ENCODE measurements around the gene KCNH2. TPM values are rescaled to one million over a fixed set of nuclear protein-coding genes. Genes with fewer than 3 reads are reported as not detected.
A peak's percentile ranks its signal among the peaks of the same experiment; 100 is the strongest.
"Not testable (repeated sequence)": the region's sequence is repeated elsewhere in the genome, so short reads cannot be mapped to it uniquely, and the experiment has no call there.

KCNH2 gene, protein sequence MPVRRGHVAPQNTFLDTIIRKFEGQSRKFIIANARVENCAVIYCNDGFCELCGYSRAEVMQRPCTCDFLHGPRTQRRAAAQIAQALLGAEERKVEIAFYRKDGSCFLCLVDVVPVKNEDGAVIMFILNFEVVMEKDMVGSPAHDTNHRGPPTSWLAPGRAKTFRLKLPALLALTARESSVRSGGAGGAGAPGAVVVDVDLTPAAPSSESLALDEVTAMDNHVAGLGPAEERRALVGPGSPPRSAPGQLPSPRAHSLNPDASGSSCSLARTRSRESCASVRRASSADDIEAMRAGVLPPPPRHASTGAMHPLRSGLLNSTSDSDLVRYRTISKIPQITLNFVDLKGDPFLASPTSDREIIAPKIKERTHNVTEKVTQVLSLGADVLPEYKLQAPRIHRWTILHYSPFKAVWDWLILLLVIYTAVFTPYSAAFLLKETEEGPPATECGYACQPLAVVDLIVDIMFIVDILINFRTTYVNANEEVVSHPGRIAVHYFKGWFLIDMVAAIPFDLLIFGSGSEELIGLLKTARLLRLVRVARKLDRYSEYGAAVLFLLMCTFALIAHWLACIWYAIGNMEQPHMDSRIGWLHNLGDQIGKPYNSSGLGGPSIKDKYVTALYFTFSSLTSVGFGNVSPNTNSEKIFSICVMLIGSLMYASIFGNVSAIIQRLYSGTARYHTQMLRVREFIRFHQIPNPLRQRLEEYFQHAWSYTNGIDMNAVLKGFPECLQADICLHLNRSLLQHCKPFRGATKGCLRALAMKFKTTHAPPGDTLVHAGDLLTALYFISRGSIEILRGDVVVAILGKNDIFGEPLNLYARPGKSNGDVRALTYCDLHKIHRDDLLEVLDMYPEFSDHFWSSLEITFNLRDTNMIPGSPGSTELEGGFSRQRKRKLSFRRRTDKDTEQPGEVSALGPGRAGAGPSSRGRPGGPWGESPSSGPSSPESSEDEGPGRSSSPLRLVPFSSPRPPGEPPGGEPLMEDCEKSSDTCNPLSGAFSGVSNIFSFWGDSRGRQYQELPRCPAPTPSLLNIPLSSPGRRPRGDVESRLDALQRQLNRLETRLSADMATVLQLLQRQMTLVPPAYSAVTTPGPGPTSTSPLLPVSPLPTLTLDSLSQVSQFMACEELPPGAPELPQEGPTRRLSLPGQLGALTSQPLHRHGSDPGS
- 0.34 and 0.47 TPM in 2 replicates for total RNA-seq (2014; rRNA removed; shearing (Covaris generic))
- polyA plus RNA-seq (2015; cell fraction: cytosol; rRNA removed) = 0.03 TPM in 1 of 2 replicates, not detected in the other
- polyA plus RNA-seq (2015; cell fraction: nucleus; rRNA removed) = not detected in 2 replicates

DNA sequence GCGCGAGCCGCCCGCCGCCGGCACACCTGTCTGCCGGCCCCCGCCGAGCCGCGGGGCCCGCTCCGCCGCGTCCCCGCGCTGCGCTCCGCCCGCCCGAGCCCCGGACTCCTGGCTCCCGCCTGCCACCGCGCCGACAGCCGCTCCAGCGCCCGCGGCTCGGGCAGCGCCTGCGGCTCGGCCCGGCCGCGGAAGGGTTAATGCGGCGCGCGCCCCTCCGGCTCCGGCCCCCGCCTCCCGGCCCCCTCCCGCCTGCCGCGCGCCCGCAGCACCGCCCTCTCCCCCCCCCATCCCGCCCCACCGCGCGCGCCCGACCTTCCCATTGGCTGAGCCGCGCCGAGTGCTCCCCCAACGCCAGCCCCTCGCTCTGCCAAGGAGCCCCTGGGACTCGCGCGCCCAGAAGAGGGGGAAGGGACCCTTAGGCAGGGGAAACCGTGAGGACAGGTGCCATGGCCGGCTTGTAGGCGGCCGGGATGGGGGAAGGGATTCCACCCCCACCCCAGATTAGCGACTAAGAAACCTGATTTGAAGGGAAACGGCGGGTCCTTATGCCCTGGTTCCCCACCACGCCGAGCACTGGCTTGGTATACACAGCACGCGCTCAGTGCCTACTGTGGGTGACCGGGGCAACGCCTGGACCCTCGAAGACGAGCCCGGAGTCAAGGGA lies at the start of gene KCNH2:
TSS of gene KCNH2 (minus strand) at position 196 of the 664 bp plus-strand sequence. CDS start 408 bp downstream, outside the sequence.
- no peak for DNase-seq (ENCODE audit: low read depth)

DNA sequence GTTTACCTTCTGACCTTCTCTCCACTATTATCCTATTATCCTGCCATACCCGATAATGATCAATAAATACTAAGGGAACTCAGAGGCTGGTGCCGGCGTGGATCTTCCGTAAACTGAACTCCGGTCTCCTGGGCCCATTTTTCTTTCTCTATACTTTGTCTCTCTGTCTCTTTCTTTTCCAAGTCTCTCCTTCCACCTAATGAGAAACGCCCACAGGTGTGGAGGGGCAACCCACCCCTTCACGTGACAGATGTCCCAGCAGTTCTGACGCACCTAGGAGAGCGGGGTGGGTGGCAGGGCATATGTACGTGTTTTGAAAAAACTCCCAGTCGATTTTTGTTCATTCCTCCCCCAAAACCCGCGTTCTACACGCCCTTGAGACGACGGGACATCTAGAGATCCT lies 49.6 kb upstream of the KCNH2 start:
- not testable (repeated sequence) for DNase-seq (ENCODE audit: low read depth)

DNA sequence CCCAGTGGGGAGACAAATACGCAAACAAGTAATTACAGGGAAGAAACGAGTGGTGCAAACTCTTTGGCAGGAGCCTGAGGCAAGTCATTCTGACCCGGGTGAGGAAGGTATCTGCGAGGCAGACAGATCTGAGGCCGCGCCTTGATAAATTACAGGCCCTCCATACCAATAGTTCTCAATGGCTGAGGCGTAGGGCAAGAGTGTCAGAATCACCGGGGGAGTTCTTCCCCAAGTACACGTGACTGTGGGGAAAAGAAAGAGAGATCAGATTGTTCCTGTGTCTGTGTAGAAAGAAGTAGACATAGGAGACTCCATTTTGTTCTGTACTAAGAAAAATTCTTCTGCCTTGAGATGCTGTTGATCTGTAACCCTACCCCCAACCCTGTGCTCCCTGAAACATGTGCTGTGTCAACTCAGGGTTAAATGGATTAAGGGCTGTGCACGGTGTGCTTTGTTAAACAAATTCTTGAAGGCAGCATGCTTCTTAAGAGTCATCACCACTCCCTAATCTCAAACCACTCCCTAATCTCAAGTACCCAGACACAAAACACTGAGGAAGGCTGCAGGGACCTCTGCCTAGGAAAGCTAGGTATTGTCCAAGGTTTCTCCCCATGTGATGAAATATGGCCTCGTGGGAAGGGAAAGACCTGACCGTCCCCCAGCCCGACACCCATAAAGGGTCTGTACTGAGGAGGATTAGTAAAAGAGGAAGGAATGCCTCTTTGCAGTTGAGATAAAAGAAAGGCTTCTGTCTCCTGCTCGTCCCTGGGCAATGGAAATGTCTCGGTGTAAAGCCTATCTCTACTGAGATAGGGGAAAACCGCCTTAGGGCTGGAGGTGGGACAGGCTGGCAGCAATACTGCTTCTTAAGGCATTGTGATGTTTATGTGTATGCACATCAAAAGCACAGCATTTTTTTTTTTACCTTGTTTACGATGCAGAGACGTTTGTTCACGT lies 48.9 kb upstream of the KCNH2 start:
- not testable (repeated sequence) for DNase-seq (ENCODE audit: low read depth)

DNA sequence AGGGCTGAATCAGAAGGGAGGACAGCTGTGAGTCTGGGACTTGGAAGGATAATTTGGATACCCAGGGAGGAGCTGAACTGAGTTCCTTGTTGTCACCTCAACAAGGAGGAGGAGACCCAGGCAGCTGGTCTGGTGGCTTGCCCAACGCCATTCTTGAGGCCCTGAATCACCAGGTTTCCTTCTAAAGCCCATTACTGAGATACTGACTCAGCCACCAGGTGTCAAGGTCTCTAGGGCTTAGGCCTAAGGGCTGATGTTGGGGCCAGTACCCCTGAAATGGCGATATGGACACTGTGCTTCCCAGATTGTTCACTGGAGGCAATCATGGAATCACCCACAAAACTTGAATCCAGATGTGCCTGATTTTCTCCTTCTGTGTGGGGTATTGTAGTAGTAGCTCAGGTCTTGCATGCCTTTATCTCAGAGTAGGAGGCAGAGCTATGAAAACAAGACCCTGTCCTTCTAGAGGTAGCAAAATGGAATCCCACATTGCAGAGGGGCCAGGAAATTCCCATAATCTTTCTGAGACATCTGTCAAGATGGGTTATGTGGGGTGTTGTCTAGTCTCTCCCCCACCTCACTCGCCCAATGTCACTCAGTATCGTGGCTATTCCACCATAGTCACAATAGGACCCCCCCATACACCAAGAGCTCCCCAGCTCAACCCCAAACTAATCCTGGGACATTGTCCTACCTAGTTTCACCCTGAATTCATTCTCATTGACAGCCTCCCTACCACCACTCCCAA lies 48.0 kb upstream of the KCNH2 start:
- peak; percentile 63 for DNase-seq (ENCODE audit: low read depth)

DNA sequence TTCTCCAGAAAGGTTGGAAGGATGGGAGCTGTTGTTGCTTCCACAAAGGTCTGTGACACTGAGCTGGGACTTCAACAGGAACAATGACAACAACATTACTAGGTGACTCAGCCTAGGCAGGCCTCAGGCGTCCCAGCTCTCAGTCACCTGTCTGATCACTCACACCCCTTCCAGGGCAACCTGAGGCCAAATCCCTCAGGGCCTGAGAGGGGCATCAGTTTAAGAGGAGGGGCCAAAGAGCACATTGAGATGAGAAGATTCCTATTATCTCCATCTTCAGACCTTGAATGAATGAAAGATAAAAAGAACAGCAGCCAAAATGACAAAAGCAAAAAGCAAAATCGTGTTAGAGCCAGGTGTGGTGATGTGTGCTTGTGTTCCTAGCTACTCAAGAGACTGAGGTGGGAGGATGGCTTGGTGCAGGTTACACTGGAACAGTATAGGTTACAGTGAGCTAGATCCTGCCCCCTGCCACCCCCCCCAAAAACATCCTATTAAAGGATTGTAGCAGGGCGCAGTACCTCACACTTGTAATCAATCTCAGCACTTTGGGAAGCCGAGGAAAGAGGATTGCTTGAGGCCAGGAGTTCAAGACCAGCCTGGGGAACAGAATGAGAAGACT lies 46.4 kb upstream of the KCNH2 start, which contains the start of gene ATG9B:
TSS of gene ATG9B (minus strand) at position 60 of the 622 bp plus-strand sequence. CDS start 71 bp downstream, outside the sequence.
- DNase-seq (ENCODE audit: low read depth) = no peak

DNA sequence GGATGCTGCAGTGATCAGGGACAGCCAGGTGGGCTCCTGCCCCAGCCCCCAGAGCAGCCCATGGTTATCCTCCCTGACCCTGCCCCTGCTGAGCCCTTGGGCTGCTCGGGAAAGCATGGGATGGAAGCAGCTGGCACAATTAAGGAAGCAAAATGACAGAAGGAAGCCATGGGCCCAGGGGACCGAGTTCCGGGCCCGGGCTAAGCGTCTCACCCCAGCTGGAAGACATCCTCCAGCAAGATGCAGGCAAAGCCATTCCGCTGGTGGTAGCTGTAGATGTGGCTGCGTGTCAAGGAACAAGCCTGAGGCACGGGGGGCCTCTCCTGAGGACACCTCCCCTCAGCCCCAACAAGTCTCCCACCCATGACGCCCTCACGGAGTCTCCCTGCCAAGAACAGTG lies 45.1 kb upstream of the KCNH2 start:
- DNase-seq (ENCODE audit: low read depth) = no peak

DNA sequence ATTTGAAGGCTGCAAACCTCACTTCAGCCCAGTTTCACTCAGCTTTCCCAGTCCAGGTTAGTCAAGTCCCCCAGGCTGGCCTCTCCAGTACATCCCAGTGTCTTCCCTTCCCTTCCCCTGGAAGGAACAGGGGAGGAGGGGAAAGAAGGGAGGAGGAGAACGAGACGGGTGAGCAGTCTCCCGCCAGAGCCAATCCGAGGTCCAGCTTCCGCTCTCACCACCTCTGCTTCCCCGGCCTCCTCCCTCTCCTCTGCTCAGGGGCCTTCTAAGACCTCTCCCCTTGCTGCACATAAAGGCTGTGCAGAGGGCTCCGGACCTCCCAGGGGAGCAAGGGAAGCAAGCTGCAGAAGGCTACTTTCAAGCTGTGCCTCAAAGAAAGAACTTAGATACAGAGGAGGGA lies 42.1 kb upstream of the KCNH2 start:
- DNase-seq (ENCODE audit: low read depth) = no peak

DNA sequence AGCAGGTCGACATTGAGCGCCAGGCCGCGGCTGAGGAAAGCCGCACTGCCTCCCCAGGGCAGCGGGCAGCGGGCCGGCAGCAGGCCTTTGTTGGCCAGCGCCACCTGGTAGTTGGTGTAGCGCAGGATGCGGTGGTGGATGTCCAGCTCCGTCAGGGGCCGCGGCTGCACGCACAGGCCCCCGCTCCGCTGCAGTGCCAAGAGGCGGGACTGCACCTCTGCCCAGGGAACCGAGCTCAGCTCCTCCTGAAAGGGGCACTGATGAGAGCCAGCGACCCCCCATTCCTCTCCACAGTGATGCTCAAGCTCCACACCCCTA lies 41.0 kb upstream of the KCNH2 start:
- DNase-seq (ENCODE audit: low read depth) = no peak

DNA sequence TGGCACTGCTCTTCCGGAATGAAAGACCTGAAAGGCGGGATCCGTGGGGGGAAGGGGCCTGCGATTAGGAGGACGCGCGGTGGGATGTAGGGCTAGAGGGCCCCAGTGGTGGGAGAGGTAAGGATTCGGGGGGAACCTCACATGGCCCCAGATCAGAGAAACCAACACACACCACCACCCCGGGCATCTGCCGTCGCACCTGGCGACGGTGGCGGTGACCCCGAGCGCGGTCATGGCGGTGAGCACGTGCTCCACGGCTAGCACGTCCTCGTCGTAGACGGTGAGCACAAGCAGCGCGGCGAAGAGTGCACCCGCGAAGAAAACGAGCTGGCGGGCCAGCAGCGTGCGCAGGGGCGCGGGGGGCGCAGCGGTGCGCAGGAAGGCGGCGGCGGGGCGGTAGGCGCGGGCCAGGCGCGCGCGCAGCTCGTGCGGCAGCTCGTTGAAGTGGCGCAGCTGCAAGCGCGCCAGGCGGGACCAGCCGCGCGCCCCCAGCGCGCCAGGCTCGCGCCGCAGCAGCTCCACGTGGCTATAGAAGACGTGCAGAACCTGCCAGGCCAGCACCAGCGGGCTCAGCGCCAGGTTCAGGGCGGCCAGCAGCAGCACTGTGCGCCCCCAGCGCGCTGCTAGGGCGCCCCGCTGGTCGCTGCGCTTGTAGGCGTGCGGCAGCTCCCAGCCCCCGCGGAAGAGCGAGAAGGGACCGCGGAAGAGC lies 40.5 kb upstream of the KCNH2 start:
- no peak for DNase-seq (ENCODE audit: low read depth)

DNA sequence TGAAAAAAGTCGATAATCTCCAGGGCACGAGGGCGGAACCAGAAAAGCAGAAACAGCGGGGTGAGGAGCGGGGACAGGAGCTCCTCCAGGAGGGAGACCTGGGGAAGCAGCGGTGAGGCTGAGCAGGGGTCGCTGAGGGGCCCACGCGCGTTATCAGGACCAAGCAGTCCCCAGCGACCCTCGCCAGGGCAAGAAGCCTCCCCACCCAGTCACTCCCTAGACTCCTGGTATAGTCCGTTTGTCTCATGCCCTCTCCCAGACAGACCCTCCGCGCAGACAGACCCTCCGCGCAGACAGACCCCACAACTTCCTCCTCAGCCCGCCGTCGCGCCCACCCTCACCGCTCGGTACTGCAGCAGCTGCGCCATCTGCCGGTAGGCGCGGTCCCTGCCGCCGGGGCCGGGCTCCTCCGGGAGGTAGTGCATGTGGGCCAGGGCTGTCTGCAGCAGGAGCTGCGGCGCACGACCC lies 39.9 kb upstream of the KCNH2 start:
- DNase-seq (ENCODE audit: low read depth) = peak; percentile 47

DNA sequence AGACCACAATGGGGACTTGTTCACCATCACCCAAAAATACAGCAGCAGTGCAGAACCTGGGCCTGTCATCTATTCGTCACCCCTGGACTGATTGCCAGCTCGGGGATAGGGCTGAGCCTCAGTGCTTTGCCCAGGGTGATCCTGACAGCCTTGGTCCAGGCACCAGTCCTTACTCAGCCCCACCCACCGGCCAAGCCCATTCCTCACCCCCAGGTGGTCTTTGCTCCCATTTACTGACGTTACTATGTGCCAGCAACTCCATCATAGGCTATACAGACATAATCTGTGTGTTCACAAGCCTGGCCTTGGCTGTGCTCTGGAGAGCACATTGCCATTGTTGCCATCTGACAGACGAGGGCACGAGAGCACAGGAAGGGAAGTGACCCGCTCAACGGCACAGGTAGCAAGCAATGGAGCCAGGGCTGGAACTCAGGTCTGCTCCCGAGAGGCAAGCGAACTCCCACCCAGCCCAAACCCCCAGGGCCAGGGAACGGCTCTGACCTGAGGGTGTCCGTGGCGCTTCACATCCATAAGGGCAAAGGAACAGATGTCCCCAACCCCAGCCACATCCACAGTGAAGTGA lies 39.3 kb upstream of the KCNH2 start:
- DNase-seq (ENCODE audit: low read depth) = no peak

DNA sequence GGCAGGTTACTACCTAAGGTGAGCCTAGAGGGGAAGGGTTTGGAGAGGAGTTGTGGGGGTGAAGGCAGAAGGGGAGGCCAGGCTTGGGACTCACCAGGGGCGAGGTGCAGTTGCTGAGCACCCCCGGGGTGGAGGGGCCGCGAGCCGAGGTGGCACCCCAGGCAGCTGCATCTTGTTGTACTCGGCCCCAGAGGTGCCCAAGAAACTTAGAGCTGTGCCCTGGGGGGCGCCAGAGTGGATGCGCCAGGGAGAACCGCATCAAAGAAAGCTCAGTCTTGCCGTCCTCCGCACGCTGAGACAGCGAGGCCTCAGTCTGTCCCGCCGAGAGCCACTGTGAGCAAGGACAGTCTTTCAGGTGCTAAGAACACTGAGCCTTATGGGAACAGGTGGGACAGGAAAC lies 38.8 kb upstream of the KCNH2 start:
- DNase-seq (ENCODE audit: low read depth) = no peak

DNA sequence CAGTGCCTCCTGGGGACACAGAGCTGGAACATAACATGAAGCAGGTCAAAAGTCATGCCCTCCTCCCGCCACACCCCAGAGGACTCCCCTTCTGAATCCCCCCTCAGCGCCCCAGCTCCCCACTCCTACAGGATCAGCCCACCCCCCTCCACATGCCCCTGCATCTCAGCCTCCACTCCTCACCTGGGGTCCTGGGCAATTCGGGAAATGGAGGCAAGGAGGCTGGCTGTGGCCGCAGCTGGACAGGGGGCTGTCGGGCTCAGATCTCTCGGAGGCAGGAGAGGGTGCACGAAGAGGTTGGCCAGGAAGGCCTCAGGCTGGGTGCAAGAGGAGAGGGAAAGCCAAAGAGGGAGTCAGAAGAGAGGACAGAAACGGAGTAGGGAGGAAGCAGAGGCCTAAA lies 38.4 kb upstream of the KCNH2 start:
- DNase-seq (ENCODE audit: low read depth) = no peak

DNA sequence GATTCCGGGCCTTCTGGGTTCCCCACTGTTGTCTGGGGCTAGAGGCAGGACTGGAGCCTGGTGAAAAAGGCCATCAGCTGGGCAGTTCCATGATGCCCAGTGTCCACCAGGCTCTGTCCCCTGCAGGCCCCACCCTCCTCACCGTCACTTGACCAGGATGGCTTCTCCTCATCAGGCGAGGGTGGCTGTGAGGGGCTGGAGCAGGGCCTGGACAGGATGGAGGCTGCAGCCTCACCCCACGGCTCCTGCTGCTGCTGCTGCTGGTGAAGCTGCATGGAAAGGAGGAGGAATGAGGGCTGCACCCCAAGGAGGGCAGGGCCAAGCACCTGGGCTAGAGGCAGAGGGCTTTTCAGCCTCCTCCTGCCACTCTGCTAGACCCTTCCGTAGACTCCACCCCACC lies 37.8 kb upstream of the KCNH2 start:
- DNase-seq (ENCODE audit: low read depth) = no peak

DNA sequence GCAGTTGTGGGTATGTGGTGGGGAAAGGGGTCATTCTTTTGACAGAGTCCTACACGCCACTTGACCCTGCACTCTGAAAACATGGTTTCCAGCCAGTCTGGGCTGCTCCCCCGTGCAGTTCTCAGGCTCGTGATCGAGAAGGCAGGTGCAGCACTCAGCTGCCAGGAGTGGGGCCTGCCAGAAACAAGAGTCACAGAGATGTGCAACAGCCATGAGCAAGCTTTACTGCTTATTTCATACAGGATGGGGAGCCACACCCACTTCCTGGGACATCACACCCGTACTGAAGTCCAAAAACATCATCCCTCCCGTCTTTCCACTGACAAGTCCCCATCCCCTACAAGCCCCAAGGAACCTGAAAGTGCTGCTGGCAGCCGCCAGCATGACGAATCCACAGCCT lies 36.8 kb upstream of the KCNH2 start:
- no peak for DNase-seq (ENCODE audit: low read depth)

DNA sequence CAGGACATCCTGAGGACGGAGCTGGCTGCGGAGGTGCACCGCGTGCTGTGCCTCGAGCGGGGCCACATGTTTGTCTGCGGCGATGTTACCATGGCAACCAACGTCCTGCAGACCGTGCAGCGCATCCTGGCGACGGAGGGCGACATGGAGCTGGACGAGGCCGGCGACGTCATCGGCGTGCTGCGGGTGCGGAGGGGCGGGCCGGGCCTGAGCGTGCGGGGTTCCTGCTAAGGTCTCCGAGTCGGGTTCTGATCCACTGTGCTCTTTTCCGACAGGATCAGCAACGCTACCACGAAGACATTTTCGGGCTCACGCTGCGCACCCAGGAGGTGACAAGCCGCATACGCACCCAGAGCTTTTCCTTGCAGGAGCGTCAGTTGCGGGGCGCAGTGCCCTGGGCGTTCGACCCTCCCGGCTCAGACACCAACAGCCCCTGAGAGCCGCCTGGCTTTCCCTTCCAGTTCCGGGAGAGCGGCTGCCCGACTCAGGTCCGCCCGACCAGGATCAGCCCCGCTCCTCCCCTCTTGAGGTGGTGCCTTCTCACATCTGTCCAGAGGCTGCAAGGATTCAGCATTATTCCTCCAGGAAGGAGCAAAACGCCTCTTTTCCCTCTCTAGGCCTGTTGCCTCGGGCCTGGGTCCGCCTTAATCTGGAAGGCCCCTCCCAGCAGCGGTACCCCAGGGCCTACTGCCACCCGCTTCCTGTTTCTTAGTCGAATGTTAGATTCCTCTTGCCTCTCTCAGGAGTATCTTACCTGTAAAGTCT lies 35.8 kb upstream of the KCNH2 start:
- no peak for DNase-seq (ENCODE audit: low read depth)

DNA sequence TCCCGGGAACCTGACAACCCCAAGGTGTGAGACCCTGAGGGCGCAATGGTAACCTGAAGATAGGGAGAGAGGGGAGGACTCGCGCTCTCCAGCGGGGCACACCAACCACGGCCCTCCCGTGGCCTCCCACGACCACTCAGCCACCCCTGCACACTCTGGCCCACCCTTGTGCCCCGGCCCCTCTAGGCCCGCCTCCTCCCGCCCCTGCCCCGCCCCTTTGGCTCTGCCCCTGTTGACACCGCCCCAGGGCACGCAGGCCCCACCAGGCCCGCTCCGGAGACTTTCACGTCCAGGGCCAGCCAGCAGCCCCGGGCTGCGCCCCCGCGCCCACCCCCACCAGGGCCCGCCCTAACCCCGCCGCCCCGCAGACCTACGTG lies 35.2 kb upstream of the KCNH2 start:
- no peak for DNase-seq (ENCODE audit: low read depth)
